Measurements from ENCODE around the gene AOC1. TPM values are rescaled to one million over a fixed set of nuclear protein-coding genes. Genes with fewer than 3 reads are reported as not detected.

The AOC1 gene
- not detected for total RNA-seq (ENCODE audit: unreplicated experiment)
- long read RNA-seq: 0 reads

- H3K27ac Mint-ChIP-seq (ENCODE audit: unreplicated experiment): no peak within 1 kb of the TSS
- H3K4me1 Mint-ChIP-seq (ENCODE audit: low read depth, unreplicated experiment): no peaks in the 10 kb centered on the region
- H3K36me3 Mint-ChIP-seq (ENCODE audit: unreplicated experiment): no peaks in the 10 kb centered on the region
- H3K9me3 Mint-ChIP-seq (ENCODE audit: unreplicated experiment): peaks cover 3% of the 10 kb centered on the region
- TF ChIP-seq CTCF (IDR thresholded peaks at IDR 0.05; ENCODE audit: partially characterized antibody, unreplicated experiment): no peak
- H3K4me3 Mint-ChIP-seq (ENCODE audit: unreplicated experiment): no peak within 1 kb of the TSS
- peaks cover 7% of the 10 kb centered on the region for H3K27me3 Mint-ChIP-seq (ENCODE audit: unreplicated experiment)
- no peak for DNase-seq
Observed at GRCh38 chr7:150852371-150852905, at the start of gene AOC1. Gene AOC1 (plus strand): TSS chr7:150852517. CDS start chr7:150856471, 3,954 bp downstream.

- Mint-ChIP-seq H3K27me3 (ENCODE audit: unreplicated experiment) (peaks cover 23% of the 10 kb centered on the region), H3K27ac (ENCODE audit: unreplicated experiment) (no peak overlapping the region), H3K9me3 (ENCODE audit: unreplicated experiment) (no peaks in the 10 kb centered on the region), H3K4me1 (ENCODE audit: low read depth, unreplicated experiment) (peaks cover 2% of the 10 kb centered on the region), H3K36me3 (ENCODE audit: unreplicated experiment) (peaks cover 15% of the 10 kb centered on the region), H3K4me3 (ENCODE audit: unreplicated experiment) (no peak overlapping the region)
- no peak for TF ChIP-seq CTCF (IDR thresholded peaks at IDR 0.05; ENCODE audit: partially characterized antibody, unreplicated experiment)
- no peak for DNase-seq
Observed at GRCh38 chr7:150803161-150803860, 49.0 kb upstream of the AOC1 start.

GRCh38 chr7:150804802-150805201 is 47.5 kb upstream of the AOC1 start:
- H3K4me3 Mint-ChIP-seq (ENCODE audit: unreplicated experiment): no peak overlapping the region
- DNase-seq: no peak
- peaks cover 2% of the 10 kb centered on the region for H3K4me1 Mint-ChIP-seq (ENCODE audit: low read depth, unreplicated experiment)
- peaks cover 15% of the 10 kb centered on the region for H3K27me3 Mint-ChIP-seq (ENCODE audit: unreplicated experiment)
- H3K27ac Mint-ChIP-seq (ENCODE audit: unreplicated experiment): no peak overlapping the region
- peaks cover 10% of the 10 kb centered on the region for H3K36me3 Mint-ChIP-seq (ENCODE audit: unreplicated experiment)
- H3K9me3 Mint-ChIP-seq (ENCODE audit: unreplicated experiment): no peaks in the 10 kb centered on the region
- no peak for TF ChIP-seq CTCF (IDR thresholded peaks at IDR 0.05; ENCODE audit: partially characterized antibody, unreplicated experiment)

GRCh38 chr7:150805864-150806263 is 46.5 kb upstream of the AOC1 start:
- DNase-seq: no peak
- no peaks in the 10 kb centered on the region for H3K9me3 Mint-ChIP-seq (ENCODE audit: unreplicated experiment)
- H3K27ac Mint-ChIP-seq (ENCODE audit: unreplicated experiment): no peak overlapping the region
- H3K4me3 Mint-ChIP-seq (ENCODE audit: unreplicated experiment): no peak overlapping the region
- H3K4me1 Mint-ChIP-seq (ENCODE audit: low read depth, unreplicated experiment): peaks cover 2% of the 10 kb centered on the region
- peaks cover 18% of the 10 kb centered on the region for H3K27me3 Mint-ChIP-seq (ENCODE audit: unreplicated experiment)
- TF ChIP-seq CTCF (IDR thresholded peaks at IDR 0.05; ENCODE audit: partially characterized antibody, unreplicated experiment): no peak
- H3K36me3 Mint-ChIP-seq (ENCODE audit: unreplicated experiment): peaks cover 10% of the 10 kb centered on the region

GRCh38 chr7:150806454-150806853 is 45.9 kb upstream of the AOC1 start:
- TF ChIP-seq CTCF (IDR thresholded peaks at IDR 0.05; ENCODE audit: partially characterized antibody, unreplicated experiment): no peak
- H3K27ac Mint-ChIP-seq (ENCODE audit: unreplicated experiment): no peak overlapping the region
- peaks cover 16% of the 10 kb centered on the region for H3K27me3 Mint-ChIP-seq (ENCODE audit: unreplicated experiment)
- H3K36me3 Mint-ChIP-seq (ENCODE audit: unreplicated experiment): peaks cover 10% of the 10 kb centered on the region
- H3K4me1 Mint-ChIP-seq (ENCODE audit: low read depth, unreplicated experiment): no peaks in the 10 kb centered on the region
- no peak overlapping the region for H3K4me3 Mint-ChIP-seq (ENCODE audit: unreplicated experiment)
- no peak for DNase-seq
- peaks cover 5% of the 10 kb centered on the region for H3K9me3 Mint-ChIP-seq (ENCODE audit: unreplicated experiment)

Data from glutamatergic neuron (in vitro differentiated cells).